Spleen (tissue), 7 donors: Measurements from ENCODE around the gene PDCD4.

Experiments
- POLR2A ChIP-seq, 3 donors: fragments of 450-650 bp; IDR thresholded peaks; one replicate each; pipeline ENCODE4 v1.5.1; 2017; ENCODE audit warnings: antibody characterized with exemption in 3 of 3, mild to moderate bottlenecking in 1 of 3
- TF ChIP-seq, protein P1 (sequence below), 11 experiments: fragments of 200-600 bp in 7 of 11; fragments of 450-650 bp in 4 of 11; sonication (generic) in 4 of 11; IDR thresholded peaks in 8 of 11; conservative IDR thresholded peaks in 3 of 11; 1 replicate in 7 of 11; 2 replicates in 4 of 11; pipeline versions ENCODE4 v1.4.0 to v1.8.0; 2016 to 2021; ENCODE audit warnings: antibody characterized with exemption in 11 of 11, inconsistent platforms in 4 of 11, mild to moderate bottlenecking in 1 of 11
- donor health status: DM: no; HTN: no; CAD: no; lungs with moderate emphysema.
- donor health status: DM: no; HTN: no; CAD: no.
- donor health status: DM: no; HTN: no; CAD: no.

DNA sequence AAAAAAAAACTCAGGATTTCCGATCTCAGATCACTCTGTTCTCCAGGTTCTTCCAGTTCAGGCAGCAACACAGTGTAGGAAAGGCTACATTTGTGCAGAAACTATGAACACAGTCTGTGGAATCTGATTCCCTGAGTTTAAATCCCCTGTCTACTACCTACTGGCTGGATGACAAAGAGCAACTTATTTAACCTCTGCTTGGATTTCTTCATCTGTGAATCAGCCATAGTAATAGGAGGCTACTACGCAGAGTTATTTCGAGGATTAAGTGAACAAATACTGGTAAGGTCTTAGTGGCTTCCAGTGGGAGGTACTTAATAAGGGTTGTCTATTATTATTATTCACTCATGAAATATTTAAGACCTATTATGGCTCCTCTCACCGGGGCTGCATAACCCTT is 44.3 kb upstream of the PDCD4 start:
- TF ChIP-seq POLR2A (IDR thresholded peaks at IDR 0.05), result no peak
- TF ChIP-seq, protein P1, sequence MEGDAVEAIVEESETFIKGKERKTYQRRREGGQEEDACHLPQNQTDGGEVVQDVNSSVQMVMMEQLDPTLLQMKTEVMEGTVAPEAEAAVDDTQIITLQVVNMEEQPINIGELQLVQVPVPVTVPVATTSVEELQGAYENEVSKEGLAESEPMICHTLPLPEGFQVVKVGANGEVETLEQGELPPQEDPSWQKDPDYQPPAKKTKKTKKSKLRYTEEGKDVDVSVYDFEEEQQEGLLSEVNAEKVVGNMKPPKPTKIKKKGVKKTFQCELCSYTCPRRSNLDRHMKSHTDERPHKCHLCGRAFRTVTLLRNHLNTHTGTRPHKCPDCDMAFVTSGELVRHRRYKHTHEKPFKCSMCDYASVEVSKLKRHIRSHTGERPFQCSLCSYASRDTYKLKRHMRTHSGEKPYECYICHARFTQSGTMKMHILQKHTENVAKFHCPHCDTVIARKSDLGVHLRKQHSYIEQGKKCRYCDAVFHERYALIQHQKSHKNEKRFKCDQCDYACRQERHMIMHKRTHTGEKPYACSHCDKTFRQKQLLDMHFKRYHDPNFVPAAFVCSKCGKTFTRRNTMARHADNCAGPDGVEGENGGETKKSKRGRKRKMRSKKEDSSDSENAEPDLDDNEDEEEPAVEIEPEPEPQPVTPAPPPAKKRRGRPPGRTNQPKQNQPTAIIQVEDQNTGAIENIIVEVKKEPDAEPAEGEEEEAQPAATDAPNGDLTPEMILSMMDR (IDR thresholded peaks at IDR 0.05 in 8 of 11, conservative IDR thresholded peaks at IDR 0.05 in 3 of 11), result no peak
